IPS-NIHi11 (cell line): ENCODE measurements around the gene MEX3B.
"Not testable (repeated sequence)": the region's sequence is repeated elsewhere in the genome, so short reads cannot be mapped to it uniquely, and the experiment has no call there.

ENCODE experiments used
- DNase-seq: peaks from one replicate; pipeline ENCODE4 v3.0.0; 2012; ENCODE audit warnings: mixed read lengths, low spot score

The MEX3B gene

GRCh38 chr15:82005239-82005638 is 40.6 kb downstream of the MEX3B start:
- no peak for DNase-seq

- no peak for DNase-seq
Observed at GRCh38 chr15:82003916-82004315, 41.9 kb downstream of the MEX3B start.

- not testable (repeated sequence) for DNase-seq
Observed at GRCh38 chr15:81995081-81995480, 50.7 kb downstream of the MEX3B start.

DNA sequence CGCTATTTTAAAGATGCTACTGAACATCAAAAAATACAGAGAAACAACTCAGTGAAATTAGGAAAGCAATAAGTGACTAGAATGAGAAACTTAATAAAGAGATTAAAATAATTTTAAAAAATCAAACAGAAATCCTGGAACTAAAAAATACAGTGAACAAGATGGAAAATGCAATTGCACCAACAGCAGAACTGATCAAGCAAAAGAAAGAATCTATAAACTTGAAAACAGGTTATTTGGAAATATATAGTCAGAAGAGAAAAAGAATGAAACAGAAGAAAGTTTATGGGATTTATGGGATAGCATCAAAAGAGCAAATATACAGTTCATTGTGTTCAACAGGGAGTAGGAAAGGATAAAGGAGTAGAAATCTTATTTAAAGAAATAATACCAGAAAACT is 53.3 kb downstream of the MEX3B start:
- no peak for DNase-seq
